K562 (cell line): Measurements from ENCODE around the gene CCDC32. TPM values are rescaled to one million over a fixed set of nuclear protein-coding genes. Genes with fewer than 3 reads are reported as not detected.
A peak's percentile ranks its signal among the peaks of the same experiment; 100 is the strongest.

ENCODE experiments used
- ATAC-seq: fragments of 200-7000 bp; cut with Tn5 transposase; 3 replicates; pipeline ENCODE4 v1.9.1; 2020; ENCODE audit warnings: moderate library complexity
- BruUV-seq: library from RNA; stranded (reverse); fragments of 400-500 nt; replicated peaks from 2 replicates; lab custom pipeline; 2021; lab: Mats Ljungman, UMichigan
- CTCF ChIA-PET: fragments of 300-600 bp; formaldehyde crosslinking; extraction: SDS; loops from one replicate; lab custom pipeline; 2021; ENCODE audit warnings: low intra/inter-chr PET ratio; lab: Yijun Ruan, JAX
- POLR2A ChIA-PET: fragments of 300-600, 350-650 bp; sonication (Branson Sonifier 250); formaldehyde crosslinking; extraction: SDS; loops from one replicate; lab custom pipeline; 2021; ENCODE audit warnings: antibody characterized with exemption, inconsistent platforms; lab: Yijun Ruan, JAX
- DNase-seq, 4 experiments: peaks; one replicate each; pipeline versions ENCODE4 v3.0.0 to v3.0.0-alpha.2; 2011 to 2018; ENCODE audit warnings: low spot score in 3 of 4, mixed read lengths in 3 of 4; ENCODE audit errors: extremely low read depth in 1 of 4
- FAIRE-seq: peaks from 2 replicates; lab custom pipeline; 2011; peaks lifted over from hg19 to GRCh38; lab: Jason Lieb, UNC
- H2AFZ ChIP-seq: 2 replicates; pipeline ENCODE4 v1.6.0; 2011; ENCODE audit warnings: low read depth, low read length, control low read depth, inconsistent platforms
- H3K27ac ChIP-seq: fragments of 200-600 bp; 3 replicates; pipeline ENCODE4 v1.8.0; 2011; ENCODE audit warnings: low read depth, mild to moderate bottlenecking, control low read depth, inconsistent platforms, low read length, moderate library complexity, mixed read lengths; ENCODE audit errors: extremely low read depth
- H3K27me3 ChIP-seq, 2 experiments: fragments of 300-600 bp in 1 of 2; 2 replicates in 1 of 2; 3 replicates in 1 of 2; pipeline versions ENCODE4 v1.6.0 to v1.8.0; 2011; ENCODE audit warnings: inconsistent platforms in 2 of 2, low read length in 2 of 2, mild to moderate bottlenecking in 1 of 2, mixed read lengths in 1 of 2, moderate library complexity in 1 of 2; ENCODE audit not compliant: control insufficient read depth in 2 of 2, insufficient read depth in 2 of 2
- H3K36me3 ChIP-seq: fragments of 300-600 bp; 3 replicates; pipeline ENCODE4 v1.8.0; 2011; ENCODE audit warnings: mild to moderate bottlenecking, low read length, inconsistent platforms; ENCODE audit not compliant: control insufficient read depth, insufficient read depth
- H3K4me1 ChIP-seq, 2 experiments: fragments of 200-600 bp in 1 of 2; replicated peaks in 1 of 2; 2 replicates in 1 of 2; 3 replicates in 1 of 2; pipeline versions ENCODE4 v1.5.1 to v1.8.0; 2011; ENCODE audit warnings: inconsistent platforms in 2 of 2, low read length in 2 of 2, mild to moderate bottlenecking in 1 of 2, mixed read lengths in 1 of 2, moderate library complexity in 1 of 2; ENCODE audit not compliant: control insufficient read depth in 2 of 2, insufficient read depth in 2 of 2
- H3K4me2 ChIP-seq: 2 replicates; pipeline ENCODE4 v1.6.1; 2011; ENCODE audit warnings: low read length, control low read depth, inconsistent platforms, mixed read lengths; ENCODE audit not compliant: insufficient read depth
- H3K4me3 ChIP-seq: fragments of 200-600 bp; sonication (generic), shearing (Covaris generic); 2 replicates; pipeline ENCODE4 v1.5.1; 2016; ENCODE audit warnings: control low read depth, inconsistent platforms
- H3K79me2 ChIP-seq: fragments of 200-600 bp; 3 replicates; pipeline ENCODE4 v1.8.0; 2011; ENCODE audit warnings: low read length, inconsistent platforms; ENCODE audit not compliant: control insufficient read depth, insufficient read depth
- H3K9ac ChIP-seq, 2 experiments: 2 replicates each; pipeline versions ENCODE4 v1.6.0 to v1.6.1; 2011; ENCODE audit warnings: low read depth in 2 of 2, low read length in 2 of 2, control low read depth in 1 of 2, inconsistent platforms in 1 of 2, mild to moderate bottlenecking in 1 of 2, mixed read lengths in 1 of 2; ENCODE audit not compliant: insufficient read depth in 1 of 2
- H3K9me1 ChIP-seq: one replicate; pipeline ENCODE4 v1.6.0; 2011; ENCODE audit warnings: inconsistent platforms, mild to moderate bottlenecking, low read length, moderate library complexity; ENCODE audit not compliant: control insufficient read depth, insufficient read depth
- H3K9me3 ChIP-seq: replicated peaks from 2 replicates; pipeline ENCODE4 v1.5.1; 2011; ENCODE audit warnings: low read depth, low read length, inconsistent platforms; ENCODE audit not compliant: control insufficient read depth, insufficient read depth
- H4K20me1 ChIP-seq: replicated peaks from 2 replicates; pipeline ENCODE4 v1.6.1; 2011; ENCODE audit warnings: low read length, inconsistent platforms, mixed read lengths; ENCODE audit not compliant: control insufficient read depth, insufficient read depth
- ARID4B ChIP-seq: sonication (generic); formaldehyde crosslinking; IDR thresholded peaks from 2 replicates; pipeline ENCODE4 v1.8.0; 2022; ENCODE audit warnings: mild to moderate bottlenecking, missing genetic modification reagents
- BCOR ChIP-seq: fragments of 450-650 bp; IDR thresholded peaks from 2 replicates; pipeline ENCODE4 v1.6.1; 2016
- CUX1 ChIP-seq: fragments of 200-800 bp; sonication (Bioruptor generic); IDR thresholded peaks from 2 replicates; pipeline ENCODE4 v1.6.1; 2016; ENCODE audit warnings: missing genetic modification characterization, missing compliant biosample characterization
- HMGN3 ChIP-seq: IDR thresholded peaks from 2 replicates; pipeline ENCODE4 v1.6.1; 2011; ENCODE audit warnings: borderline replicate concordance, low read depth, mild to moderate bottlenecking, mixed read lengths, low read length; ENCODE audit not compliant: insufficient read length; ENCODE audit errors: extremely low read depth
- HNRNPL ChIP-seq: fragments of 200-400 bp; formaldehyde crosslinking; IDR thresholded peaks from 2 replicates; pipeline ENCODE4 v1.6.1; 2017; ENCODE audit warnings: low read depth, mild to moderate bottlenecking, low read length
- POLR2A ChIP-seq: fragments of 450-650 bp; conservative IDR thresholded peaks from 2 replicates; pipeline ENCODE4 v1.6.1; 2016
- SRSF3 ChIP-seq: fragments of 200-400 bp; formaldehyde crosslinking; IDR thresholded peaks from 2 replicates; pipeline ENCODE4 v1.6.1; 2016; ENCODE audit warnings: mild to moderate bottlenecking, low read length, moderate library complexity; ENCODE audit not compliant: insufficient read depth
- THAP7 ChIP-seq: fragments of 250-450 bp; sonication (Bioruptor Pico); IDR thresholded peaks from 2 replicates; pipeline ENCODE4 v1.5.0; 2021
- ZNF140 ChIP-seq: fragments of 250-450 bp; sonication (Bioruptor Pico); IDR thresholded peaks from 2 replicates; pipeline ENCODE4 v1.8.0; 2021; ENCODE audit warnings: moderate library complexity, mild to moderate bottlenecking, inconsistent platforms
- ZNF696 ChIP-seq: fragments of 250-450 bp; sonication (Bioruptor Pico); conservative IDR thresholded peaks from 2 replicates; pipeline ENCODE4 v1.4.0; 2020; ENCODE audit warnings: mild to moderate bottlenecking, moderate library complexity
- WGBS: fragments of 100-300 bp; shearing (Covaris generic); methylation state at CpG from one replicate; pipeline ENCODE4 v1.1.6; 2016; ENCODE audit warnings: low coverage, mixed read lengths; ENCODE audit not compliant: insufficient coverage; ENCODE audit errors: missing lambda C conversion rate; 5-methylcytosine and 5-hydroxymethylcytosine counted together
- in situ Hi-C: fragments of 300-500 bp; cut with MboI; formaldehyde crosslinking; loops from 4 replicates; pipeline ENCODE4 v1.15.0; 2018; ENCODE audit warnings: inconsistent platforms, mixed read lengths
- intact Hi-C: fragments of 100-400 bp; cut with micrococcal nuclease; formaldehyde crosslinking; loops from 2 replicates; pipeline ENCODE4 v1.14.2; 2022
- polyA plus RNA-seq, 8 experiments: library from polyadenylated mRNA; depleted of rRNA in 4 of 8; stranded (reverse) in 5 of 8; unstranded in 3 of 8; fragments of >200 nt; fragmentation: Nextera tagmentation in 2 of 8; fragmentation: Illumina TruSeq in 1 of 8; extraction: Ambion mirVana in 2 of 8; extraction: Trizol in 1 of 8; gene quantifications; 2 replicates each; pipeline versions ENCODE4 v1.2.1 to v1.2.3, GENCODE V29; 2011 to 2014; ENCODE audit warnings: inconsistent platforms in 1 of 8, missing spikeins in 1 of 8
- total RNA-seq, 7 experiments: library from RNA; depleted of rRNA in 6 of 7; stranded (reverse); fragments of >200 nt in 6 of 7; fragmentation: Illumina TruSeq in 2 of 7; extraction: Trizol in 2 of 7; gene quantifications; 2 replicates each; pipeline versions ENCODE4 v1.2.1 to v1.2.3, GENCODE V29; 2011 to 2021; ENCODE audit warnings: low replicate concordance in 1 of 7

Gene CCDC32
- total and polyA plus RNA-seq, 9 of the 15 experiments (the other 6 are each of a cell fraction or from before 2014, with no cell fraction given) = 22.2 to 94.8 (median 37.1) TPM

- TF ChIP-seq CUX1 (no peak), ZNF696 (CRISPR knock-in tag) (no peak), ZNF140 (CRISPR knock-in tag) (no peak)
Observed at GRCh38 chr15:40595219-40595618, 30.4 kb upstream of the CCDC32 start (continued).

- peak overlapping the region; percentile 88 for H3K27ac ChIP-seq
- peak overlapping the region; percentile 87 for H3K4me2 ChIP-seq
- peak; percentile 59 to 83 (median 70) for DNase-seq
- intact Hi-C loops = loop anchor here (1.0 to 10.0 kb wide), 4 partner anchors 27 to 300 kb away; partner anchors contain the start of genes C15orf62, GCHFR and VPS18
- no peaks in the 10 kb centered on the region for H3K9me1 ChIP-seq
- in situ Hi-C loops = no loop called here
- H2AFZ ChIP-seq = peak overlapping the region; percentile 98
- peaks cover 7% of the 10 kb centered on the region; the same call in 1 of the 3 replicates for H3K36me3 ChIP-seq
- H3K9me3 ChIP-seq = no peaks in the 10 kb centered on the region
- H3K4me1 ChIP-seq = peaks cover 13 to 16% of the 10 kb centered on the region in 2 experiments; a peak in 4 of 5 replicates
- TSS peak; percentile 72 for BruUV-seq
- no peaks in the 10 kb centered on the region for H3K27me3 ChIP-seq
- FAIRE-seq = no peak
- peak overlapping the region; percentile 74 for H3K4me3 ChIP-seq
- ChIA-PET POLR2A (interaction anchor here (0.7 kb wide), 1 partner anchor 146 kb away, joined by 3 read pairs; no protein-coding TSS in a partner anchor), CTCF (no interaction called here)
- peaks cover 54% of the 10 kb centered on the region for H3K79me2 ChIP-seq
- H3K9ac ChIP-seq = peak overlapping the region; percentile 85 to 98
- H4K20me1 ChIP-seq = no peaks in the 10 kb centered on the region
- peak; percentile 87 for ATAC-seq
- under 1% methylated on average over 31 of the region's 31 CpGs for WGBS
- TF ChIP-seq SRSF3 (no peak), ARID4B (CRISPR knock-in tag) (peak; percentile 19; the same call in 1 of the 2 replicates), THAP7 (CRISPR knock-in tag) (0 out of 2 replicates have a peak, but pooled peaks have one; percentile 56), HNRNPL (no peak), BCOR (peak; percentile 41; the same call in 1 of the 2 replicates), HMGN3 (peak; percentile 23), POLR2A (peak; percentile 62; the same call in 1 of the 2 replicates)
Observed at GRCh38 chr15:40594429-40594836, 29.6 kb upstream of the CCDC32 start.
